Stomach smooth muscle (tissue), 2 donors: ENCODE results near the gene SLC38A11.
"Not testable (repeated sequence)": the region's sequence is repeated elsewhere in the genome, so short reads cannot be mapped to it uniquely, and the experiment has no call there.

Source experiments
- H3K27ac ChIP-seq: one replicate; pipeline ENCODE4 v1.7.0; 2013; ENCODE audit warnings: mild to moderate bottlenecking, low read length, inconsistent platforms
- H3K27me3 ChIP-seq, 2 donors: one replicate each; pipeline ENCODE4 v1.7.0; 2013; ENCODE audit warnings: low read length in 2 of 2; ENCODE audit not compliant: insufficient read depth in 2 of 2, control insufficient read depth in 1 of 2
- H3K36me3 ChIP-seq, 2 donors: one replicate each; pipeline ENCODE4 v1.7.0; 2013; ENCODE audit warnings: low read length in 2 of 2; ENCODE audit not compliant: control insufficient read depth in 2 of 2, insufficient read depth in 2 of 2
- H3K4me1 ChIP-seq: one replicate; pipeline ENCODE4 v1.7.0; 2013; ENCODE audit warnings: low read length; ENCODE audit not compliant: control insufficient read depth, insufficient read depth
- H3K4me3 ChIP-seq, 2 donors: one replicate each; pipeline ENCODE4 v1.7.0; 2013; ENCODE audit warnings: low read length in 2 of 2
- H3K9ac ChIP-seq, 2 donors: one replicate each; pipeline ENCODE4 v1.7.0; 2013; ENCODE audit warnings: low read length in 2 of 2, mild to moderate bottlenecking in 1 of 2
- H3K9me3 ChIP-seq, 2 donors: one replicate each; pipeline ENCODE4 v1.7.0; 2013; ENCODE audit warnings: low read length in 2 of 2; ENCODE audit not compliant: control insufficient read depth in 2 of 2
- donor health status: healthy.
- donor health status: Pancreatic carcinoma.

The SLC38A11 gene

GRCh38 chr2:164954954-164955701, at the start of gene SLC38A11:
SLC38A11 (minus strand) TSS chr2:164955525; CDS start chr2:164955247, 278 bp downstream.
- peak within 1 kb of the TSS; percentile 49 to 62 for H3K4me3 ChIP-seq
- no peaks in the 10 kb centered on the region for H3K9me3 ChIP-seq
- H3K27ac ChIP-seq, result no peak within 1 kb of the TSS
- H3K27me3 ChIP-seq, result peaks cover 0 to 12% of the 10 kb centered on the region in 2 donors
- H3K36me3 ChIP-seq, result no peaks in the 10 kb centered on the region
- peaks cover 3% of the 10 kb centered on the region for H3K4me1 ChIP-seq
- no peak within 1 kb of the TSS for H3K9ac ChIP-seq

- Histone ChIP-seq H3K4me3 (no peak overlapping the region), H3K9me3 (no peaks in the 10 kb centered on the region), H3K4me1 (no peaks in the 10 kb centered on the region), H3K27ac (no peak overlapping the region), H3K9ac (no peak overlapping the region), H3K27me3 (no peaks in the 10 kb centered on the region), H3K36me3 (no peaks in the 10 kb centered on the region)
Observed at GRCh38 chr2:165003443-165004130, 48.3 kb upstream of the SLC38A11 start.

- no peak overlapping the region for H3K27ac ChIP-seq
- no peak overlapping the region for H3K9ac ChIP-seq
- H3K4me1 ChIP-seq, result no peaks in the 10 kb centered on the region
- H3K9me3 ChIP-seq, result no peaks in the 10 kb centered on the region
- H3K27me3 ChIP-seq, result no peaks in the 10 kb centered on the region
- no peak overlapping the region for H3K4me3 ChIP-seq
- H3K36me3 ChIP-seq, result no peaks in the 10 kb centered on the region
Observed at GRCh38 chr2:165002638-165003037, 47.3 kb upstream of the SLC38A11 start.

- not testable (repeated sequence) for H3K4me3 ChIP-seq, H3K27me3 ChIP-seq, H3K27ac ChIP-seq, H3K4me1 ChIP-seq, H3K9ac ChIP-seq, H3K9me3 ChIP-seq, H3K36me3 ChIP-seq
Observed at GRCh38 chr2:164994664-164995299, 39.5 kb upstream of the SLC38A11 start.

GRCh38 chr2:164993287-164994016, 38.1 kb upstream of the SLC38A11 start:
- H3K36me3 ChIP-seq, result no peaks in the 10 kb centered on the region
- peaks cover 8% of the 10 kb centered on the region for H3K4me1 ChIP-seq
- no peak overlapping the region for H3K27ac ChIP-seq
- H3K9ac ChIP-seq, result no peak overlapping the region
- no peak overlapping the region for H3K4me3 ChIP-seq
- no peaks in the 10 kb centered on the region for H3K27me3 ChIP-seq
- H3K9me3 ChIP-seq, result no peaks in the 10 kb centered on the region

- no peaks in the 10 kb centered on the region for H3K27me3 ChIP-seq
- H3K4me3 ChIP-seq, result no peak overlapping the region
- peaks cover 8% of the 10 kb centered on the region for H3K4me1 ChIP-seq
- H3K9me3 ChIP-seq, result no peaks in the 10 kb centered on the region
- no peak overlapping the region for H3K27ac ChIP-seq
- H3K9ac ChIP-seq, result no peak overlapping the region
- no peaks in the 10 kb centered on the region for H3K36me3 ChIP-seq
Observed at GRCh38 chr2:164992818-164993217, 37.5 kb upstream of the SLC38A11 start.

- H3K4me1 ChIP-seq, H3K9ac ChIP-seq, H3K27me3 ChIP-seq, H3K9me3 ChIP-seq, H3K36me3 ChIP-seq, H3K27ac ChIP-seq, H3K4me3 ChIP-seq: not testable (repeated sequence)
Observed at GRCh38 chr2:164992093-164992454, 36.7 kb upstream of the SLC38A11 start.

- not testable (repeated sequence) for H3K4me1 ChIP-seq, H3K27me3 ChIP-seq, H3K9ac ChIP-seq, H3K27ac ChIP-seq, H3K9me3 ChIP-seq, H3K4me3 ChIP-seq, H3K36me3 ChIP-seq
Observed at GRCh38 chr2:164991361-164992092, 36.2 kb upstream of the SLC38A11 start.

GRCh38 chr2:164990953-164991352, 35.6 kb upstream of the SLC38A11 start:
- H3K9ac ChIP-seq, H3K9me3 ChIP-seq, H3K36me3 ChIP-seq, H3K27me3 ChIP-seq, H3K27ac ChIP-seq, H3K4me1 ChIP-seq, H3K4me3 ChIP-seq: not testable (repeated sequence)

GRCh38 chr2:164988805-164989204, 33.5 kb upstream of the SLC38A11 start:
- H3K36me3 ChIP-seq, H3K27me3 ChIP-seq, H3K4me1 ChIP-seq, H3K4me3 ChIP-seq, H3K9me3 ChIP-seq, H3K27ac ChIP-seq, H3K9ac ChIP-seq: not testable (repeated sequence)
